Smooth muscle cell (in vitro differentiated cells): ENCODE data around the gene LRCOL1. TPM values are rescaled to one million over a fixed set of nuclear protein-coding genes. Genes with fewer than 3 reads are reported as not detected.

Experiments used
- DNase-seq: peaks from one replicate; lab custom pipeline; 2025; ENCODE audit not compliant: unreplicated experiment; lab: John Stamatoyannopoulos, UW
- H2AFZ ChIP-seq: fragments of 200-600 bp; sonication (generic); 2 replicates; pipeline ENCODE4 v1.6.0; 2016; ENCODE audit warnings: antibody characterized with exemption, low read depth, mild to moderate bottlenecking
- H3F3A ChIP-seq: fragments of 200-600 bp; sonication (generic); 2 replicates; pipeline ENCODE4 v1.6.0; 2017; ENCODE audit warnings: antibody characterized with exemption, low read depth
- H3K27ac ChIP-seq: fragments of 200-600 bp; sonication (generic); 2 replicates; pipeline ENCODE4 v1.5.1; 2016; ENCODE audit warnings: low read depth, mild to moderate bottlenecking
- H3K27me3 ChIP-seq: fragments of 200-600 bp; sonication (generic); 2 replicates; pipeline ENCODE4 v1.6.1; 2016; ENCODE audit warnings: low read depth, mild to moderate bottlenecking
- H3K36me3 ChIP-seq: fragments of 200-600 bp; sonication (generic); 2 replicates; pipeline ENCODE4 v1.5.1; 2016; ENCODE audit warnings: low read depth
- H3K4me1 ChIP-seq: fragments of 200-600 bp; sonication (generic); 2 replicates; pipeline ENCODE4 v1.5.1; 2016; ENCODE audit warnings: low read depth
- H3K4me2 ChIP-seq: fragments of 200-600 bp; sonication (generic); 2 replicates; pipeline ENCODE4 v1.6.0; 2016; ENCODE audit warnings: mild to moderate bottlenecking
- H3K4me3 ChIP-seq: fragments of 200-600 bp; sonication (generic); 2 replicates; pipeline ENCODE4 v1.5.1; 2016; ENCODE audit warnings: mild to moderate bottlenecking
- H3K79me2 ChIP-seq: fragments of 200-600 bp; sonication (generic); 2 replicates; pipeline ENCODE4 v1.6.0; 2016; ENCODE audit warnings: low read depth, mild to moderate bottlenecking
- H3K9ac ChIP-seq: fragments of 200-600 bp; sonication (generic); 2 replicates; pipeline ENCODE4 v1.6.0; 2016; ENCODE audit warnings: low read depth
- H3K9me3 ChIP-seq: fragments of 200-600 bp; sonication (generic); replicated peaks from 2 replicates; pipeline ENCODE4 v1.5.1; 2016; ENCODE audit warnings: low read depth
- H4K20me1 ChIP-seq: fragments of 200-600 bp; sonication (generic); 2 replicates; pipeline ENCODE4 v1.6.0; 2016; ENCODE audit warnings: low read depth
- CTCF ChIP-seq: fragments of 200-600 bp; sonication (generic); IDR thresholded peaks from 2 replicates; pipeline ENCODE4 v1.5.1; 2017; ENCODE audit warnings: borderline replicate concordance, mild to moderate bottlenecking, antibody characterized with exemption; ENCODE audit not compliant: insufficient read depth, poor library complexity, severe bottlenecking
- WGBS: methylation state at CpG from one replicate; pipeline ENCODE4 v1.1.7; 2016; ENCODE audit warnings: low lambda C conversion rate; 5-methylcytosine and 5-hydroxymethylcytosine counted together
- polyA plus RNA-seq: library from polyadenylated mRNA; unstranded; fragments of >200 nt; fragmentation: Nextera tagmentation; extraction: Ambion mirVana; gene quantifications from 2 replicates; pipeline ENCODE4 v1.2.1, GENCODE V29; 2016
- total RNA-seq: library from RNA; depleted of rRNA; stranded (reverse); fragments of >200 nt; gene quantifications from 2 replicates; pipeline ENCODE4 v1.2.3, GENCODE V29; 2014

Gene LRCOL1
- total and polyA plus RNA-seq, 2 experiments from 2014 or later = not detected

- H3K36me3 ChIP-seq = no peaks in the 10 kb centered on the region
- peaks cover 54% of the 10 kb centered on the region for H3K27me3 ChIP-seq
- H3K9ac ChIP-seq = no peak overlapping the region
- H3K79me2 ChIP-seq = no peaks in the 10 kb centered on the region
- WGBS = 78% methylated on average over 3 of the region's 3 CpGs
- H2AFZ ChIP-seq = no peak overlapping the region
- peaks cover 14% of the 10 kb centered on the region for H4K20me1 ChIP-seq
- no peak overlapping the region for H3K4me2 ChIP-seq
- TF ChIP-seq CTCF = no peak
- DNase-seq = no peak
- no peak overlapping the region for H3K27ac ChIP-seq
- H3K9me3 ChIP-seq = no peaks in the 10 kb centered on the region
- no peaks in the 10 kb centered on the region for H3F3A ChIP-seq
- H3K4me1 ChIP-seq = peaks cover 10% of the 10 kb centered on the region
- H3K4me3 ChIP-seq = no peak overlapping the region
Observed at GRCh38 chr12:132587781-132588180, 22.6 kb downstream of the LRCOL1 start.

GRCh38 chr12:132586929-132587328 lies 23.5 kb downstream of the LRCOL1 start:
- H3K9ac ChIP-seq = no peak overlapping the region
- no peaks in the 10 kb centered on the region for H3K79me2 ChIP-seq
- peaks cover 62% of the 10 kb centered on the region for H3K27me3 ChIP-seq
- no peak overlapping the region for H2AFZ ChIP-seq
- no peaks in the 10 kb centered on the region for H3K36me3 ChIP-seq
- H3K27ac ChIP-seq = no peak overlapping the region
- H3K4me1 ChIP-seq = peaks cover 16% of the 10 kb centered on the region
- no peaks in the 10 kb centered on the region for H3K9me3 ChIP-seq
- H3K4me3 ChIP-seq = no peak overlapping the region
- no peak for TF ChIP-seq CTCF
- WGBS = 100% methylated on average over 5 of the region's 18 CpGs
- H3K4me2 ChIP-seq = no peak overlapping the region
- no peaks in the 10 kb centered on the region for H3F3A ChIP-seq
- DNase-seq = no peak
- H4K20me1 ChIP-seq = peaks cover 23% of the 10 kb centered on the region

DNA sequence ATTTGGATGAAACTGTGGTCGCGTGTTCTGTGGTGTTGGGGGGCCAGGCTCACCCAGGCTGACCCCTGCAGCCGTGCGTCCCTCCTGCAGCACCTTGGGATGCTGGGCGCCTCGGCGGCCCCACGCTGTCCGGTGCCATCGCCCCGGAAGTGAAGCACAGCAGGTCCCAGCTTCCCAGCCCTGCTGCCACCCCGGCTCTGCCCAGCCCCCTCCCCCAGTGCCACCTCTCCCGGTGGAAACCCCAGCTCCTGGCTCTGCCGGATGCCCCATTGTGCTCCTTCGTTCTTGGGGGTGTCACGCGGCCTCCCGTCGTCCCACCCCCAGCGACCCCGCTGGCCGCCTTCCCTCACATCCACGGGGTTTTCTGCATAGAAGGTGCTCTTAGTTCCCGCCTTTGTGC lies 25.2 kb downstream of the LRCOL1 start:
- Histone ChIP-seq H4K20me1 (peaks cover 39% of the 10 kb centered on the region), H3K9me3 (no peaks in the 10 kb centered on the region), H3K9ac (no peak overlapping the region), H3K79me2 (no peaks in the 10 kb centered on the region), H2AFZ (no peak overlapping the region), H3K4me1 (peaks cover 16% of the 10 kb centered on the region), H3F3A (no peaks in the 10 kb centered on the region), H3K27ac (no peak overlapping the region), H3K4me3 (no peak overlapping the region), H3K36me3 (no peaks in the 10 kb centered on the region), H3K4me2 (no peak overlapping the region), H3K27me3 (peaks cover 66% of the 10 kb centered on the region)
- no peak for DNase-seq
- no peak for TF ChIP-seq CTCF
- WGBS = 81% methylated on average over 18 of the region's 24 CpGs

GRCh38 chr12:132584429-132584828 lies 26.0 kb downstream of the LRCOL1 start:
- Histone ChIP-seq H3K36me3 (no peaks in the 10 kb centered on the region), H3F3A (no peaks in the 10 kb centered on the region), H3K4me2 (no peak overlapping the region), H3K9me3 (no peaks in the 10 kb centered on the region), H3K9ac (no peak overlapping the region), H4K20me1 (peaks cover 45% of the 10 kb centered on the region), H3K27ac (no peak overlapping the region), H3K79me2 (no peaks in the 10 kb centered on the region), H3K27me3 (peaks cover 60% of the 10 kb centered on the region), H3K4me1 (peaks cover 16% of the 10 kb centered on the region), H3K4me3 (no peak overlapping the region), H2AFZ (no peak overlapping the region)
- 57% methylated on average over 14 of the region's 14 CpGs for WGBS
- TF ChIP-seq CTCF = no peak
- no peak for DNase-seq
